ENCODE data around the gene CDK14.

Gene CDK14

GRCh38 chr7:91140982-91141381 is 544.9 kb downstream of the CDK14 start:
- TF ChIP-seq, protein P1, sequence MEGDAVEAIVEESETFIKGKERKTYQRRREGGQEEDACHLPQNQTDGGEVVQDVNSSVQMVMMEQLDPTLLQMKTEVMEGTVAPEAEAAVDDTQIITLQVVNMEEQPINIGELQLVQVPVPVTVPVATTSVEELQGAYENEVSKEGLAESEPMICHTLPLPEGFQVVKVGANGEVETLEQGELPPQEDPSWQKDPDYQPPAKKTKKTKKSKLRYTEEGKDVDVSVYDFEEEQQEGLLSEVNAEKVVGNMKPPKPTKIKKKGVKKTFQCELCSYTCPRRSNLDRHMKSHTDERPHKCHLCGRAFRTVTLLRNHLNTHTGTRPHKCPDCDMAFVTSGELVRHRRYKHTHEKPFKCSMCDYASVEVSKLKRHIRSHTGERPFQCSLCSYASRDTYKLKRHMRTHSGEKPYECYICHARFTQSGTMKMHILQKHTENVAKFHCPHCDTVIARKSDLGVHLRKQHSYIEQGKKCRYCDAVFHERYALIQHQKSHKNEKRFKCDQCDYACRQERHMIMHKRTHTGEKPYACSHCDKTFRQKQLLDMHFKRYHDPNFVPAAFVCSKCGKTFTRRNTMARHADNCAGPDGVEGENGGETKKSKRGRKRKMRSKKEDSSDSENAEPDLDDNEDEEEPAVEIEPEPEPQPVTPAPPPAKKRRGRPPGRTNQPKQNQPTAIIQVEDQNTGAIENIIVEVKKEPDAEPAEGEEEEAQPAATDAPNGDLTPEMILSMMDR (IDR thresholded peaks at IDR 0.05; ENCODE audit: insufficient read depth, low read length, poor library complexity, severe bottlenecking): no peak
- Histone ChIP-seq H3K36me3 (ENCODE audit: control insufficient read depth, insufficient read depth, low read length) (no peaks in the 10 kb centered on the region), H3K4me3 (replicated peaks; ENCODE audit: low read depth, low read length) (no peak overlapping the region), H3K27me3 (replicated peaks; ENCODE audit: control insufficient read depth, insufficient read depth, low read length) (no peaks in the 10 kb centered on the region)
- no peak for DNase-seq (ENCODE audit: extremely low read depth, insufficient read length)

DNA sequence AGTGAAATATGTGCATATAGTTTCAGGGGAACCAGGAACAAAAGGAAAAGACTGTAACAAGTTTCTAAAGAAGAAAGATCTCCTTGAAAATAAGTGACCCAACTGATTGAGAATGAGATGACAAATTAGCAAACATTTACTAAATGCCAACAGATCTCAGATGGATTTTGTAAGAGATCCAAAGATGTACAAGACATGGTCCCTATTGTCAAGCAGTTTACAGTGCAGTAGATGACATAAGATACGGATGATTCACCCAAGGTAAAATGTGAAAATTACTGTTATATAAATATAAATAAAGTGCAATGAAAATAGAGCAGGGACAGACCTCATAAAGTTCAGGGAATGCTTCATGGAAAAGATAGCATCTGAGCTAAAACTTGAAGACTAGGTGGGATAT is 546.6 kb downstream of the CDK14 start:
- TF ChIP-seq, protein P1 (IDR thresholded peaks at IDR 0.05; ENCODE audit: insufficient read depth, low read length, poor library complexity, severe bottlenecking): no peak
- H3K27me3 ChIP-seq (replicated peaks; ENCODE audit: control insufficient read depth, insufficient read depth, low read length): no peaks in the 10 kb centered on the region
- DNase-seq (ENCODE audit: extremely low read depth, insufficient read length): no peak
- no peaks in the 10 kb centered on the region for H3K36me3 ChIP-seq (ENCODE audit: control insufficient read depth, insufficient read depth, low read length)
- H3K4me3 ChIP-seq (replicated peaks; ENCODE audit: low read depth, low read length): no peak overlapping the region

DNA sequence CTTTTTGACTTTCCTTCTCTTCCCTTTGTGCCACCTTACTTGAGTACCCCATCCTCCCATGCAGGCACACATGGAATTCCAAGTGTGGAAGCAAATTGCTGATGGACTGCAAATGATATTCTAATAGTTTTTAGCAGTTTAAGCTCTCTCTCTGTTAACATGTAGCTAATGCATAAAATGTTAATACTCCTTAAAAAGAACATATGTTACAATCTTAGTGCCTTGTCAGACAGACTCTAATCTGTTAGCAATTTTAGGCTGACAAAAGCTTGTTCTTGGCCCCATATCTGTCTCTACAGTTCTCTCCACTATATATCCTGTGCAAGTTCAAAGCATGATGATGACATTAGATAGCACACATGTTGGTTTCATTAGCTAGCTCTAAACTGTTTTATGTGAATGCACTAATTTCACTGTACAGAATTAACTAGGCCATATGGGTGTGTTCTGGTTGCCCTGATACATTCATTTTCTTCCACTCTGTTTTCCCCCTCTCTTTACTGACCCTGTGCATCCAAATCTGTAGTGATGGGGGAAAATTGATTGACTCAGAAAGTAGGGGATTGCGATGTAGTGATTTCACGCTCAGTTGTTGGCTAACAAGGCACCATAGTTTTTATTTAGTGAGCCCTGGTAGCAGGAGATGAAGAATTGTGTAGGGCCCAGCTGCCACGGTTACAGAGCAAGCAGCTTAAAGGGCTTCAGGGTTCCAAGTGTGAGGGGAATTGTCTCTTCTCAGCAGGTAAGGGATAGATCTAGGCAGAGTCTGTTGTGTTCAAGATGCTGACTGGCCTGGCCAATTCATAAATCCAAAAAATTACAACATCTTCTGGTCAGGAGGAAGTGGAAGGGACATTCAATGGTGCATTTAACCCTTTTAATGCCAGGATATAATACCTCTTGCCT is 553.5 kb downstream of the CDK14 start:
- TF ChIP-seq, protein P1 (IDR thresholded peaks at IDR 0.05; ENCODE audit: insufficient read depth, low read length, poor library complexity, severe bottlenecking): no peak
- Histone ChIP-seq H3K27me3 (replicated peaks; ENCODE audit: control insufficient read depth, insufficient read depth, low read length) (no peaks in the 10 kb centered on the region), H3K36me3 (ENCODE audit: control insufficient read depth, insufficient read depth, low read length) (no peaks in the 10 kb centered on the region), H3K4me3 (replicated peaks; ENCODE audit: low read depth, low read length) (no peak overlapping the region)
- no peak for DNase-seq (ENCODE audit: extremely low read depth, insufficient read length)

GRCh38 chr7:91151916-91152315 is 555.8 kb downstream of the CDK14 start:
- no peaks in the 10 kb centered on the region for H3K27me3 ChIP-seq (replicated peaks; ENCODE audit: control insufficient read depth, insufficient read depth, low read length)
- H3K36me3 ChIP-seq (ENCODE audit: control insufficient read depth, insufficient read depth, low read length): no peaks in the 10 kb centered on the region
- DNase-seq (ENCODE audit: extremely low read depth, insufficient read length): no peak
- no peak overlapping the region for H3K4me3 ChIP-seq (replicated peaks; ENCODE audit: low read depth, low read length)
- TF ChIP-seq, protein P1 (IDR thresholded peaks at IDR 0.05; ENCODE audit: insufficient read depth, low read length, poor library complexity, severe bottlenecking): no peak

DNA sequence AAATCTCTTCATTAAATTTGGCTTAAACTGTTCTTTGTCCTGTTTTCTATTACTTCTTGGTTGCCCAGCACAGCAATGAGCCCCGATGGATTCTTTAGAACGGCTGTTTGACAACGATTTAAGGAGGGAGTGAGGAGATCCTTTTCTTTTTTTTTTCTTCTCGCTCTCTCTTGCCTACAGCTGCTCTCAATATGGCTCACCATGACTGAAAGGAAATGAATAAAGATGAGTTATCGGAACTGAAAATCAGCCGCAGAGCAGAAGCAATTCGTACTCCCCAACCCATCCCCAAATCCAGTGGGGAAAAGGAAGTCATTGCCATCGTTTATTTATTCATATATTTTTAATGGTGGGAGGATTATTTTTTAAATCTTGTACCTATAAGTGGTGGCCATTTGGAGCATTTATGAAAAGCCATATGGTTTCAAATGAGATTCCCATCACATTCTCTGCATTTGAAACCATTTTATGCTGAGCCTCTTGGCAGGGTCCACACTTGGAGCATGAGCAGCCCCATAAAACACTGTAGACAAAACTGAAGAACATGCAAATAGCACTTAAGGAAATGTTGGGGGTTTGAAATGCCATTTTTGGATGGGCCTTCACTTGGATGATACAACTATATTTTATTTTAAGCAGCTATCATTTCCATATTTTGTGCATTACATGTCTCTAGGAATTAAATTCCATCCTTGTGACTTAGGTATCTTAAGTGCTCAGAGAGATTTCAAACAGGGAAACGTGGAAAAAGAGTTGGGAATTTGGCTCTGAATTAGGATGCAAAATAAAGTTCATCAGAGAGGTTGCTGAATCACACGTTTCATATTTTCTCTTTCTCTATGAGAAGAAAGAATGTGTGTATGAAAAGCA is 560.4 kb downstream of the CDK14 start:
- H3K36me3 ChIP-seq (ENCODE audit: control insufficient read depth, insufficient read depth, low read length): no peaks in the 10 kb centered on the region
- no peak for DNase-seq (ENCODE audit: extremely low read depth, insufficient read length)
- H3K4me3 ChIP-seq (replicated peaks; ENCODE audit: low read depth, low read length): no peak overlapping the region
- H3K27me3 ChIP-seq (replicated peaks; ENCODE audit: control insufficient read depth, insufficient read depth, low read length): no peaks in the 10 kb centered on the region
- TF ChIP-seq, protein P1 (IDR thresholded peaks at IDR 0.05; ENCODE audit: insufficient read depth, low read length, poor library complexity, severe bottlenecking): no peak
